HEK293 (cell line): ENCODE measurements around the gene BEGAIN.

Experiments used
- HOXA7 ChIP-seq: sonication (generic); formaldehyde crosslinking; IDR thresholded peaks from 2 replicates; pipeline ENCODE4 v1.8.1; 2022; ENCODE audit warnings: missing genetic modification reagents, borderline replicate concordance
- ZBTB17 ChIP-seq: fragments of 450-650 bp; formaldehyde crosslinking; IDR thresholded peaks from 2 replicates; pipeline ENCODE4 v1.5.1; 2016; ENCODE audit warnings: missing biosample characterization, missing genetic modification characterization
- ZNF514 ChIP-seq: fragments of 450-650 bp; formaldehyde crosslinking; IDR thresholded peaks from 2 replicates; pipeline ENCODE4 v1.5.1; 2016; ENCODE audit warnings: missing biosample characterization, missing genetic modification characterization
- ZNF830 ChIP-seq: fragments of 450-650 bp; IDR thresholded peaks from 2 replicates; pipeline ENCODE4 v1.5.0; 2018; ENCODE audit warnings: missing biosample characterization, missing genetic modification characterization, low read depth, mild to moderate bottlenecking, moderate library complexity
- TF ChIP-seq, protein P1 (sequence below): fragments of 450-650 bp; formaldehyde crosslinking; IDR thresholded peaks from 2 replicates; pipeline ENCODE4 v1.5.1; 2016; ENCODE audit warnings: missing biosample characterization, missing genetic modification characterization

DNA sequence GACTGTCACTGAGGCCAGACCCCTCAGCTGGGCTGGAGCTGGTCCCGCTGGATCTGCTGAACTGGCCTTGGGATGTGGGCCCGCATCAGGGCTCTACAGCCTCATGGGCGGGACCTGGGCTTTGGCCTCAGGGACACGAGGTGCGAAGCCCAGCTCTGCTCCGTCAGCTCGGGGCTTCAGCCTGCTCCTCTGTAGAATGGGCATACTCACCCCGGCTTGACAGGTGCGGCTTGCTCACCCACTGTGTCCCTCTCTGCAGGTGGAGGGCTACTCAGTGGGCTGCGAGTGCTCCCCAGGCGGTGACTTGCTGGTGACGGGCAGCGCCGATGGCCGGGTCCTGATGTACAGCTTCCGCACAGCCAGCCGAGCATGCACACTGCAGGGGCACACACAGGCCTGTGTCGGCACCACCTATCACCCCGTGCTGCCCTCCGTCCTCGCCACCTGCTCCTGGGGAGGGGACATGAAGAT lies 57.6 kb downstream of the BEGAIN start:
- TF ChIP-seq, protein P1, sequence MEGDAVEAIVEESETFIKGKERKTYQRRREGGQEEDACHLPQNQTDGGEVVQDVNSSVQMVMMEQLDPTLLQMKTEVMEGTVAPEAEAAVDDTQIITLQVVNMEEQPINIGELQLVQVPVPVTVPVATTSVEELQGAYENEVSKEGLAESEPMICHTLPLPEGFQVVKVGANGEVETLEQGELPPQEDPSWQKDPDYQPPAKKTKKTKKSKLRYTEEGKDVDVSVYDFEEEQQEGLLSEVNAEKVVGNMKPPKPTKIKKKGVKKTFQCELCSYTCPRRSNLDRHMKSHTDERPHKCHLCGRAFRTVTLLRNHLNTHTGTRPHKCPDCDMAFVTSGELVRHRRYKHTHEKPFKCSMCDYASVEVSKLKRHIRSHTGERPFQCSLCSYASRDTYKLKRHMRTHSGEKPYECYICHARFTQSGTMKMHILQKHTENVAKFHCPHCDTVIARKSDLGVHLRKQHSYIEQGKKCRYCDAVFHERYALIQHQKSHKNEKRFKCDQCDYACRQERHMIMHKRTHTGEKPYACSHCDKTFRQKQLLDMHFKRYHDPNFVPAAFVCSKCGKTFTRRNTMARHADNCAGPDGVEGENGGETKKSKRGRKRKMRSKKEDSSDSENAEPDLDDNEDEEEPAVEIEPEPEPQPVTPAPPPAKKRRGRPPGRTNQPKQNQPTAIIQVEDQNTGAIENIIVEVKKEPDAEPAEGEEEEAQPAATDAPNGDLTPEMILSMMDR (tag by site-specific recombination), result no peak
- no peak for TF ChIP-seq ZNF830 (tag by site-specific recombination)
- TF ChIP-seq HOXA7 (CRISPR knock-in tag), result no peak
- TF ChIP-seq ZNF514 (tag by site-specific recombination), result no peak
- no peak for TF ChIP-seq ZBTB17 (tag by site-specific recombination)
